Upper lobe of right lung (tissue), 1 donor: ENCODE measurements around the gene CSDE1. TPM values are rescaled to one million over a fixed set of nuclear protein-coding genes. Genes with fewer than 3 reads are reported as not detected.
"Not testable (repeated sequence)": the region's sequence is repeated elsewhere in the genome, so short reads cannot be mapped to it uniquely, and the experiment has no call there.

ENCODE experiments used
- ATAC-seq: fragments of 200-7000 bp; cut with Tn5 transposase; one replicate; pipeline ENCODE4 v1.9.1; 2020; ENCODE audit warnings: mild to moderate bottlenecking, moderate library complexity
- DNase-seq: peaks from one replicate; pipeline ENCODE4 v3.0.0-alpha.2; 2020
- H3K27ac ChIP-seq: fragments of 200-600 bp; one replicate; pipeline ENCODE4 v1.8.0; 2022
- H3K27me3 ChIP-seq: fragments of 200-600 bp; one replicate; pipeline ENCODE4 v1.8.0; 2022; ENCODE audit warnings: mild to moderate bottlenecking
- H3K36me3 ChIP-seq: fragments of 200-600 bp; one replicate; pipeline ENCODE4 v1.8.0; 2022
- H3K4me1 ChIP-seq: fragments of 200-600 bp; one replicate; pipeline ENCODE4 v1.8.0; 2022
- H3K4me3 ChIP-seq: fragments of 200-600 bp; one replicate; pipeline ENCODE4 v1.8.0; 2022; ENCODE audit warnings: mild to moderate bottlenecking
- H3K9me3 ChIP-seq: fragments of 200-600 bp; one replicate; pipeline ENCODE4 v1.8.0; 2022
- CTCF ChIP-seq: fragments of 200-600 bp; IDR thresholded peaks from one replicate; pipeline ENCODE4 v1.8.0; 2022; ENCODE audit warnings: antibody characterized with exemption
- intact Hi-C: fragments of 100-400 bp; cut with DNase I; formaldehyde crosslinking; loops from one replicate; pipeline ENCODE4 v1.11.0; 2022
- long read RNA-seq: library from polyadenylated mRNA; unstranded; transcript quantifications from one replicate; pipeline ENCODE4 v2.0.0, GENCODE V29; 2021
- total RNA-seq: library from RNA; stranded (reverse); fragmentation: NEBNext Ultra II Directional; extraction: Animal tissue kit (Norgen Biotek cat#: 25700); gene quantifications from one replicate; pipeline ENCODE4 v1.2.1, GENCODE V29; 2021
- donor health status: DM: no; HTN: yes; CAD: no; lungs with severe emphysema.

The CSDE1 gene
- 551 TPM for total RNA-seq
- long read RNA-seq, full-length matches to known transcripts, result 659 of 769 reads
- long read RNA-seq, partial matches to known transcripts, result 80 of 769 reads
- long read RNA-seq, other reads (novel, unspliced or antisense), result 30 of 769 reads

DNA sequence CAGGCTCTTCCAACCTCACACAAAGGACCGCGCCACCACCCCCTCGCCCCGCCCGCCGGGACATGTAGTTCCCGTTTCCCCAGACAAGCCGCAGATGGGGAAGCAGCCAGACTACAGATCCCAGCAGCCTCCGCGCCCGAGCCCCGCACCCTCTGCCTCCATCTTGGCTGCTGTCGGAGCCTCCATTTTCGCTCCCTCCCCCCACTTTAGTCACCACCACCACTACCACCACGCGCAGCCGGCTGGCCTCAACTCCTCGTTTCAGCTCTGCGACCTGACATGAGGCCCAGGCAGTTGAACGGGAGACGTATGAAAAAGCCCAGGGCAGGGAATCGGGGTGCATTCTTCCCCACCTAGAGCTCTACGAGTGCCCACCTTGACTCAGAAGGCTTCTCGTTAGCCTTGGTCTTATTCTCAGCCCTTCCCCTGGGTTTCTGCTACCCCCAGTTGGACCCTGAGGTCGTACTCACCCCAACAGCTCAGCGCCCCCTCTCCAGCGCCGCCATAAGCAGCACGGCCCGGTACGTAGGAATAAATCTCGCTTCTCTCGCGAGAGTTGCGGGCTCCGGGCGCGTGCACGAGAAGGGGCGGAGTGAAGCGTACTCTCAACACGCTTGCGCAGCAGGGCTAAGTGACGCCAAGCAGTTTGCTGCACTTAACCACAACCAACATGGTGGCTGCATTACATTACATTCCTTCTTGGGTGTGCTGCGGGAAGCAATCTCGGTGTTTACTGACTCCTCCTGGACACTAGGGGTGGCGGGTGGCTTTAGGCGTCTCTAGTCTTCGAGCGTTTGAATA is at the start of gene CSDE1:
TSS of gene CSDE1 (minus strand) at position 530 of the 801 bp plus-strand sequence. CDS start 18,094 bp downstream, outside the sequence.
- Histone ChIP-seq H3K4me1 (peaks cover 44% of the 10 kb centered on the region), H3K36me3 (no peaks in the 10 kb centered on the region), H3K4me3 (peak within 1 kb of the TSS; percentile 97), H3K27ac (peak within 1 kb of the TSS; percentile 100), H3K9me3 (no peaks in the 10 kb centered on the region), H3K27me3 (no peaks in the 10 kb centered on the region)
- DNase-seq, result peak; percentile 98
- peak; percentile 97 for ATAC-seq
- peak; percentile 39 for TF ChIP-seq CTCF
- intact Hi-C loops, result no loop called here

- H3K36me3 ChIP-seq, H3K27me3 ChIP-seq, H3K4me3 ChIP-seq, ATAC-seq, intact Hi-C loops, DNase-seq, H3K27ac ChIP-seq, H3K9me3 ChIP-seq, H3K4me1 ChIP-seq: not testable (repeated sequence)
These were observed 46.7 kb upstream of the CSDE1 start for GRCh38 chr1:114804449-114804848.

GRCh38 chr1:114803001-114803400 is 45.2 kb upstream of the CSDE1 start:
- Histone ChIP-seq H3K36me3 (no peaks in the 10 kb centered on the region), H3K27me3 (no peaks in the 10 kb centered on the region), H3K4me3 (no peak overlapping the region), H3K4me1 (no peaks in the 10 kb centered on the region), H3K27ac (no peak overlapping the region), H3K9me3 (no peaks in the 10 kb centered on the region)
- no peak for DNase-seq
- intact Hi-C loops, result no loop called here
- ATAC-seq, result no peak
- TF ChIP-seq CTCF, result no peak

- Histone ChIP-seq H3K27ac (no peak overlapping the region), H3K9me3 (no peaks in the 10 kb centered on the region), H3K4me1 (no peaks in the 10 kb centered on the region), H3K27me3 (no peaks in the 10 kb centered on the region), H3K4me3 (no peak overlapping the region), H3K36me3 (no peaks in the 10 kb centered on the region)
- DNase-seq, result no peak
- TF ChIP-seq CTCF, result no peak
- intact Hi-C loops, result no loop called here
- ATAC-seq, result no peak
These were observed 36.3 kb upstream of the CSDE1 start for GRCh38 chr1:114794038-114794437.

DNA sequence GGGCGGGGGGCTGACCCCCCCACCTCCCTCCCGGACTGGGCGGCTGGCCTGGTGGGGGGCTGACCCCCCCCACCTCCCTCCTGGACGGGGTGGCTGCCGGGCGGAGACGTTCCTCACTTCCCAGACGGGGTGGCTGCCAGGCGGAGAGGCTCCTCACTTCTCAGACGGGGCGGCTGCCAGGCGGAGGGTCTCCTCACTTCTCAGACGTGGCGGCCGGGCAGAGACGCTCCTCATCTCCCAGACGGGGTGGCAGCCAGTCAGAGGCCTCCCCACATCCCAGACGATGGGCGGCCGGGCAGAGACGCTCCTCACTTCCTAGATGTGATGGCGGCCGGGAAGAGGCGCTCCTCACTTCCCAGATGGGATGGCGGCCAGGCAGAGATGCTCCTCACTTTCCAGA is 32.8 kb upstream of the CSDE1 start:
- H3K27me3 ChIP-seq, DNase-seq: not testable (repeated sequence)

GRCh38 chr1:114786440-114786839 is 28.7 kb upstream of the CSDE1 start:
- H3K36me3 ChIP-seq, H3K4me1 ChIP-seq, intact Hi-C loops, ATAC-seq, H3K4me3 ChIP-seq, H3K27me3 ChIP-seq, H3K9me3 ChIP-seq, DNase-seq, H3K27ac ChIP-seq: not testable (repeated sequence)

More for the DNA sequence above, 32.8 kb upstream of the CSDE1 start:
- H3K27ac ChIP-seq, H3K9me3 ChIP-seq, ATAC-seq, H3K36me3 ChIP-seq, H3K4me3 ChIP-seq, intact Hi-C loops, H3K4me1 ChIP-seq: not testable (repeated sequence)

DNA sequence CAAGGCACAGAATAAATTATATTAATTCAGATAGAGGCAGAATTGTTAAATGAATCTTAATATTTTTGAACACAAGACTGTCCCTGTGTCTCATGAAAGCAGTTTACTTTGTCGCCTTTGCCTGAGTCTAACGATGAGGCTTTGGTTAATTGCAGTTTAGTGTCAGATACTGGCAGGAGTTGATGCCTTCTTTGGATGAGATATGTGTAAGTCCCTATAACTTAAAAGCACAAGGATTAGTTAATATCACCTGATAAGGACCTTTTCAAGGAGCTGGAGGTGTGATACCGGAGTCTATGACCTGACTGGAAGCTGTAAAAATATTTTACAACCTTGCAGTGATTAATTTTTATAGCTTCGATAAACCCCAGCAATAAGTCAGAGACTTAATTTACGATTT is 24.7 kb upstream of the CSDE1 start:
- H3K36me3 ChIP-seq, result peaks cover 12% of the 10 kb centered on the region
- no peaks in the 10 kb centered on the region for H3K27me3 ChIP-seq
- no peak for TF ChIP-seq CTCF
- no peak overlapping the region for H3K4me3 ChIP-seq
- H3K27ac ChIP-seq, result no peak overlapping the region
- ATAC-seq (no peak), DNase-seq (no peak)
- H3K9me3 ChIP-seq, result no peaks in the 10 kb centered on the region
- intact Hi-C loops, result no loop called here
- peaks cover 13% of the 10 kb centered on the region for H3K4me1 ChIP-seq
